HG03064 (cell line): ENCODE measurements around the gene CAMKK2.
"Not testable (repeated sequence)": the region's sequence is repeated elsewhere in the genome, so short reads cannot be mapped to it uniquely, and the experiment has no call there.

ENCODE experiments used
- ATAC-seq: cut with Tn5 transposase; IDR thresholded peaks from one replicate; pipeline ENCODE4 v1.9.1; 2021; ENCODE audit warnings: low read depth; ENCODE audit not compliant: unreplicated experiment

CAMKK2 gene

GRCh38 chr12:121280531-121280930 is 16.0 kb downstream of the CAMKK2 start:
- not testable (repeated sequence) for ATAC-seq

- ATAC-seq: no peak
These were observed 17.0 kb downstream of the CAMKK2 start for GRCh38 chr12:121279507-121279915.

- ATAC-seq: no peak
These were observed 17.5 kb downstream of the CAMKK2 start for GRCh38 chr12:121279071-121279375.

DNA sequence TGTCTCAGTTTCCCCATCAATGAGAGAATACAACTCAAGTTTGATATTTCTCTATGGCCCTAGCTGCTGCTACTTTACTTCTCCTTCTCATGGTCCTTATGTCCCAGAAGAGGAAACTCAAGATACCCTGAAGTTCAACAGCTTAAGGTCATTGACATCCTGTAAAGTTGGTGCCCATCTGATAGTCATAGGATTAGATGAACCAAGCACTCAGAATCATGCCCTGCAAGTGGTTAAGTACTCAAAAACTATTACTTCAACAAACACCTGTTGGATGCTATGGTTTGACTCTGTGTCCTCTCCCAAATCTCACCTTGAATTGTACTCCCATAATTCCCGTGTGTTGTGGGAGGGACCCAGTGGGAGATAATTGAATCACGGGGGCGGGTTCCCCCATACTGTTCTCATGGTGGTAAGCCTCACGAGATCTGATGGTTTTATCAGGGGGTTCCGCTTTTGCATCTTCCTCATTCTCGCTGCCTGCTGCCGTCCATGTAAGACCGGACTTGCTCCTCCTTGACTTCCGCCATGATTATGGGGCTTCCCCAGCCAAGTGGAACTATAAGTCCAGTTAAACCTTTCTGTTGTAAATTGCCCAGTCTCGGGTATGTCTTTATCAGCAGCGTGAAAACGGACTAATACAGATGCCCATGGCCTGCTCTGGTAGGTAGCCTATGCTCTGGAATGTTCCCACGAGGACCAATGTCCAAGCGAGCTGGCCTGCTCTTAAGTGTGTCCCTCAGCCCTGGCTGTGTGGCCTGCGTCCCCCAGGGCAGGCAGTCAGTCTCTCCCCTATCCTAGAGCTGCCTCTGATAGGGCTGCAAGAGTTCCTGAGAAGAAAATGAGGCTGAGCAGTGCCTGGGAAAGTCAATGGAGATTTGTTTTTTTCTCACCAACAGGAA is 18.1 kb downstream of the CAMKK2 start:
- no peak for ATAC-seq

- ATAC-seq: no peak
These were observed 19.1 kb downstream of the CAMKK2 start for GRCh38 chr12:121277374-121277759.

DNA sequence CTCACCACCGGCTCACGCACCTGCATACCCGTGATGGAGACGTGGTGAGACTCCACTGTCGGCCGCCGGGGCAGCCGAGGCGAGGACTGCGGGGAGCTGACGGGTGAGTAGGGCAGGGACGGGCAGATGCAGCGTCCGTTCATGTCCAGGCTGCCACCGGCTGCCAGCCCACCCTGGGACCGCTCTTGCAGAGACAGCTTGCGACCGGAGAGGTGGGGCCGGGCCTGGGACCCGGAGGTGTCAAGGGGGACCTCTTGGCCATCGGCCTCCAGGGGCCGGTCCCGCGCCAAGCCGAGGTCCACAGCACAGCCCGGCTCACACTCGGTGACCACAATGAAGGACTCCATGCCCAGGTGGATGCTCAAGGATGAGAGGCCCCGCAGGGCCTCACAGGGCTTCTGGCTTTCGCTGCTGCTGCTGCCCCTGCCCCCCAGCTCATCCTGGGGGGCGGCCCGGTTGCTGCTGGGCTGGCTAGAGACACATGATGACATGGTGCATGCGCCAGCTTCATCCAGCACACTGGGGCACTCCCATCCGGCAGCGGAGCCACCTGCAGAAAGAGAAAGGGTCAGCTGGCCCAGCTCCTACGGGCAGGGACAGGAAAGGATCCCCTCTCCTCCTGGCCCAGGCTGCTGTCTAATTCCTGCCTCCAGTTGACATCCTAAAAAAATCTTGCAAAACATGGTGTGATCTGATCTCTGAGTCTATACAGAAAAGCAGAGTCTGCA is 22.3 kb downstream of the CAMKK2 start:
- no peak for ATAC-seq

- no peak for ATAC-seq
These were observed 23.1 kb downstream of the CAMKK2 start for GRCh38 chr12:121273364-121273896.

GRCh38 chr12:121267822-121268221 is 28.7 kb downstream of the CAMKK2 start:
- ATAC-seq: no peak

DNA sequence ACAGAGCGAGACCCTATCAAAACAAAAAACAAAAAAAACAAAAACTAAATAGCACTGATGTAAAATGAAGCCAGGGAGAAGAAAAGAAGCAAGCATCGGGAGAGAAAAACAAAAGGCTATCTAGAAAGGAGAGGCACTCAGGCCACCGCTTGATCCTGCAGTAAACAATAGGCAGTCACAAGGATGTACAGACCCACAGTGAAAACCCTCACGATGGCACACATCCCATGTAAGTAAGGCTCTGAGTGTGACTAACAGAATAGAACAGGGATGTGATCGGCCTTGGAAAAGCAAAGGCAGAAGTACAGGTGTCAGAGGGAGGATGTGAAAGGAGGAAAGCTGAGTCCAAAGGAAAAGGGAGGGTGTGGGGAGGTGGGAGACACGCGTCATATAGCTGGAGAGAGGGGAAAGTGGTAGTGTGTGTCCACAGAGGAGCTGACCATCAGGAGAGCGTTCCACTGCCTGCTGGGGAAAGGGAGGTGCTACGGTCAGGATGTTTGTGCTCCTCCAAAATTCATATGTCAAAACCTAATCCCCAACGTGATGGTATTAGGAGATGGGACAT is 31.5 kb downstream of the CAMKK2 start:
- no peak for ATAC-seq

DNA sequence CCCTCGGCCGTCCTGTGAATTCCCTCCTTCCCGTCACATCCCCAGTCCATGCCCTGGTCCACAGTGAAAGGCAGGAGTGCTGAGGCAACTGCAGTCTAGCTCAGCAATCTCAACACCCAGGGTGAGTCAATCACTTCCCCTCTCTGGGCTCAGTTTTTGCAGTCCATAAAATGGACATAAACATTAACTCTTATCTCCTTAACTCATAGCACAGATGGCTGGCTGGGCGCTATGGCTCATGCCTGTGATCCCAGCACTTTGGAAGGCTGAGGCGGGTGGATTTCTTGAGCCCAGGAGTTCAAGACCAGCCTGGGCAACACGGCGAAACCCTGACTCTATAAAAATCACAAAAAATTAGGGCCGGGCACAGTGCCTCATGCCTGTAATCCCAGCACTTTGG is 32.4 kb downstream of the CAMKK2 start:
- ATAC-seq: no peak

GRCh38 chr12:121263206-121263935 is 33.1 kb downstream of the CAMKK2 start:
- no peak for ATAC-seq

- ATAC-seq: no peak
These were observed 35.1 kb downstream of the CAMKK2 start for GRCh38 chr12:121261398-121261797.

GRCh38 chr12:121260091-121260490 is 36.4 kb downstream of the CAMKK2 start:
- no peak for ATAC-seq

- ATAC-seq: no peak
These were observed 37.4 kb downstream of the CAMKK2 start for GRCh38 chr12:121259074-121259473.

DNA sequence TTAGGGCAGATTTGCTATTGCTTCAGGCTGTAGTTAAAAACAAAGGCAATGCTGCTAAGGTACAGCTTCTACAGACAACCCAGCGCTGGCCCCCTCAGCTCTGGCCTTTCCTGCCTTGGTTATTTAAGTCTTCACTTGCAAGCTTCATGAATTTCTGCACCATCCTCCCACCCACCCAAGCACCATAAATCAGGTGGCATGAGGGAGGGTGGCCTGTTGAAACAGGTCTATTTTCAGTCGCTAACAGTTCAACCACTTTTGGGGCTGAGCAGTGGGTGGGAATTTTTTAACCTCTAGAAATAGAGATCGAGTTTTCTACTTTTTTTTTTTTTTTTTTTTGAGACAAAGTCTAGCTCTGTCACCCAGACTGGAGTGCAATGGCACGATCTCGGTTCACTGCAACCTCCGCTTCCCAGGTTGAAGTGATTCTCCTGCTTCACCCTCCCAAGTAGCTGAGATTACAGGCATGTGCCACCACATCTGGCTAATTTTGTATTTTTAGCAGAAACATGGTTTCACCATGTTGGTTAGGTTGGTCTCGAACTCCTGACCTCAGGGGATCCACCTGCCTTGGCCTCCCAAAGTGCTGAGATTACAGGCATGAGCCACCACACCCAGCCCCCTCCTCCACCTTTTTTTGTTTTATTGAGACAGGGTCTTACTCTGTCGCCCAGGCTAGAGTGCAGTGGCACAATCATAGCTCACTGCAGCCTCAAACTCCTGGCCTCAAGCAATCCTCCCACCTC is 38.6 kb downstream of the CAMKK2 start:
- not testable (repeated sequence) for ATAC-seq

DNA sequence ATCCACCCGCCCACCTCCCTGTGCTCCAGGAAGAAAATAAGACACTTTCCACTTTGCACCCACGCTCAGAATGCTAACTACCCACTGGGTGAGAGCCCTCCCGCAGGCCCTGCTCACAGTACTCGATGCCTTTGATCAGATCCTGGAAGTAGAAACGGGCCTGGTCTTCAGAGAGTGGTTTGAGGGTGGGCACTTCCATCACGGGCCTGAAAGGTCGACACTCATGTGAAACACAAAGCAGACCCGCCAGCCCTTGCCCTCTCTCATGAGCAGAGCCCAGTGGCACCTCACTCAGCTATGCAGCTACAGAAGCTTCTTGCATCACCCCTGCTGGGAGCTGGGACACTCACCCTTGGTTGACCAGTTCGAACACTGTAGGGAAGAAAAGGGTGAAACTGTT is 41.1 kb downstream of the CAMKK2 start:
- ATAC-seq: no peak

DNA sequence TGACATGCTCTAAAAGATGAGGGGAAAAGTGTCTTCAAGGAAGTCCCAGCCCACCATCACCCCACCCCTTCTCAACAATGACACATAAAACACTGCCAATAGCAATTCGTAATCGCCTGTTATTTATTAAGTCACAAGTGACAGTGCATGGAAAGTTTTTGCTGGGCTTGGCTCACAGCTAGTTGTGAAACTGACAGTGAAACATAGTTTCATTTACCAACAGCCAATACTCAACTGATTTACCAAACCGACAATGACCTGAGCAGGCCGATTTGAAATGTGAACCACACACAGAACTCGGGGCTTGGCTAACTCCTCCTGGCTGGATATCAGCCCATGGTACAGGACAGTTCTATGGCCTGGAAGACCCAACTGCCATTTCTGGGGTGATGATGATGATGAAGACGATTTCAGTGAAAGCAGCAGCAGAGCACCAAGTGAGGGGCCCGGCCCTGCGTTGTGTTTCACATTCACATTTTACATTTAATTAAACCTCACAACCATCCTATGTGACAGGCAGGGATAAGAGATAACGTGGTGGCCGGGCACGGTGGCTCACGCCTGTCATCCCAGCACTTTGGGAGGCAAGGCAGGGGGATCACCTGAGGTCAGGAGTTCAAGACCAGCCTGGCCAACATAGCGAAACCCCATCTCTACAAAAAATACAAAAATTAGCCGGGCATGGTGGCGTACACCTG is 42.7 kb downstream of the CAMKK2 start:
- no peak for ATAC-seq

DNA sequence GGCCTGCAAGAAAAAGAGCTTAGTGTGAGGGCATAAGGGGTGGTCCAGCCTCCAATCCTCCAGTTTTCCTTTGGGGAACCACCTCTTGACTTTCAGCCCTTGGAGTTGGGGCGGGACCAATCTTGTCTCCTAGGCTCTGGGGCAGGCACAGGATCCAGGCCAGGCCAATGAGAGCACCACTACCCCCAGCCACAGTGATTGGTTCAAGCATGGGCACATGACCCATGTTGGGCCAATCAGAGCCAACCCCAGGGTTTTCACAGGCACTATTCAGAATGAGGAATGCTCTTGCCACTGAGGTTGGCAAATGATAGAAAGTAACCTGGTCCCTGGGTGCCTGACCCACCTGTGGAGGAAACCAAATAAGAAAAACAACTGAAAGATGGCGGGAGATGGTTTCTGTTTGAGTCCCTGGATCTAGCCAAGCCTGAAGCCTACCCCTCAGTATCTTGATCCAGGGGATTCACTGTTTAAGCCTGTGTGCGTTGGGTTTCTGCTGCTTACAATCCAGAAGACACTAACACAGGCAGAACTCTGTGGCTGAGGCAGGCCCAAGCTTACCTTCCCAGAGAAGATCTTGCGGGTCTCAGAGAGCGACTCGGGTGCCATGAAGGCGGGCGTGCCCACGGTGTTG is 43.7 kb downstream of the CAMKK2 start:
- no peak for ATAC-seq

GRCh38 chr12:121251838-121252237 is 44.7 kb downstream of the CAMKK2 start:
- ATAC-seq: no peak
